GM10847 (cell line): Measurements from ENCODE around the gene BRMS1.

Experiments used
- POLR2A ChIP-seq: IDR thresholded peaks from 2 replicates; pipeline ENCODE4 v1.6.1; 2011; ENCODE audit not compliant: insufficient read length; ENCODE audit errors: extremely low read depth

BRMS1 gene

DNA sequence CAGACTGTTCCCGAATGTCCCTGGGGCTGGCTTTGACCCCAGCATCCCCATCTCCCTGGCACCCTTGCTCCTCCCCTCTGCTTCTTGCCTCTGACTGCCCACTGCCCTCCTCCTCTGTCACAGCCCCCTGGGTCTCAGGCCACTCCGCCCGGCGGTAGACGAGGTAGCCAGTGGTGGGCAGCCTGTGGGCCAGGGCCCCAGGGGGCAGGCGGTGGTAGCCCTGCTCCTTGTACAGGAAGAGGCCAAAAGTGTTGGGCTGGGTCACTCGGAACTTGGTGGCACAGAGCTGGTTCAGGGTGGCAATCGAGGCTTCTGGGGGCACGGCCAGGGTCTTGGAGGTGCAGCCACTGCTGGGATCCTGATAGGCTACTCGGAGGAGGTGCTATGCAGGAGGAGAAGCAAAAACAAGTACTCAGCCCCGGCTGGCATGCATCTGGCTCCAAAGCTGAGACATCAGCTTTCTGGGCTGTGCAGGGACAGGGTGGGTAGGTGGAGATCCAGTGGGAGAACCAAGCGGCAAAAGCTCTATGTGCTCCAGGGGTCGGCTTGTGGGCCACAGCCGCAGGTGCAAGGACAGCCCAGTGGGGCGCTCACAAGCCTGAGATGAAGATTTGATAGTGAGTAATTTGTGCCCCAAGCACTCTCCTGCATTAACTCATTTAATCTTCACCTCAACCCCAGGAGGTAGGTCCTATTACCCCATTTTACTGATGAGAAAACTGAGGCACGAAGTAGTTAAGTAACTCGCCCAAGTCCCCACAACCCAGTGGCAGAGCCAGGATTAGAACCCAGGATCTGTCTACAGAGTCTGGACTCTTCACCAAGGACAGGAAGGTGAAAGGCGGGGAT, 12.3 kb downstream of the BRMS1 start:
- TF ChIP-seq POLR2A: no peak

- TF ChIP-seq POLR2A: no peak
Measured at GRCh38 chr11:66331542-66332370, 13.1 kb downstream of the BRMS1 start.

DNA sequence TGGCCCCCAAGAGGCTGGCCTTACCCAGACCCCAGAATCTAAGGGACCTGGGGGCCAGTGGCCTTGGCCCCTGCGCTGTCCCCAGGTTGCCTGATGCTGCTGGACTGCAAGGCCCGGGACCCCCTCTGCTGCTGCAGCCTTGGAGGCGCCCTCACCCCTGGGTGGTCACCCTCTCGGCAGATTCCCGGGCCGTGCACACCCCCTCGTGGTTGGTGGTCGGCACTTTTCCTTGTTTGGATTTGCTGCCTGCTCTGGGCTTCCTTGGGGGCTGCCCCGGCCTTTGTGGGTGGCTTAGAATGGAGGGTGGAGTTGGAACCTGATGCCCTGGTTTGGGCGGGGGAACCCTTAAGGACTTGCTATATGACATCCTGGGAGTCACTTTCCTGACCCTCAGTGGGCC, 14.0 kb downstream of the BRMS1 start:
- no peak for TF ChIP-seq POLR2A

- no peak for TF ChIP-seq POLR2A
Measured at GRCh38 chr11:66329165-66329673, 15.7 kb downstream of the BRMS1 start.

DNA sequence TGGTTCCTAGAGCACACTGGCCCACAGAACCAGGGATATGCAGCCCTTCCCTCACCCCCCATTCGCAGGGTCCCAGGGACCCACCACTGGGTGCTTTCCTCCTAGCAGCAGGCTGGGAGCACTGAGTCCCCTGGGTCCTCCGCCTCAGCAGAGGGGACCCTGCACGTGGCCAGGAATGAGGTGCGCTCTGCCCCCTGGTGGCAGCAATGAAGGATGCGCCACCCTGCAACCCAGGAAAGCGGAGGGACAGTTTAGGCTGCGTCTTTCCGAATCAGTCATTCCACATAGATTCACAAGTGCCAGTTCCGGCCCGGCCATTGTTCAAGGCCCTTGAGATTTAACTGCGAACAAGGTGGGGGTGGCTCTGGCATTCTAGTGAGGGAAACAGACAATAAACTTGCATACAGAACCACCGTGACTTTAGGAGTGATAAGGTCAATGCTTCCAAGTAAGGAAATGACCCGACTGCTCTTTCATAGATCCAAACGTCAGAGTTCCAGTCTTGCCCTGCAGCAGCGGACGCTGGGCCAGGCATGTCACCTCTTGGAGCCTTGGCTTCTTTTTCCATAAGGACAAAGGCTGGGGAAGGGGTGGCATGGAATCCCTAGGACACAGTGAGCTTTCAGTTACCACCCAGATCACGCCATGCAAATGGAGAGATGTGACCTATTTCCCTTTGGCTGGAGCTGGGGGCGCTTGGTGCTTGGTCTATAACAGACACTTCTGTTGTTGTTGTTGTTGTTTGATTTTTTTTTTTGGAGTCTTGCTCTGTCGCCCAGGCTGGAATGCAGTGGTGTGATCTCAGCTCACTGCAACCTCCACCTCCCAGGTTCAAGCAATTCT, 16.4 kb downstream of the BRMS1 start:
- no peak for TF ChIP-seq POLR2A

DNA sequence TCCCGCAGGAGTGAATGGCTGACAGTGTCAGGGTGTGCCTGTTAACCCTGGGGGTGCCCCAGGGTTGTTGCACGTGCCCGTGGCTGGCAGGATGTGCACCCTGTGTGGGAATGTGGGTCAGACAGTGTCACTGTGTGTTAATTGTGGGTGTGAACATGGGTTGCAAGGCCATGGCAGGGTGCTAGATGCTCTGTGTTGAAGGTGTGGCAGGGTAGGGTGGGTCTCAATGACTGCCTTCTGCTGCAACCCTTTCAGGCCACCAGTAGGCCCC, 16.9 kb downstream of the BRMS1 start:
- no peak for TF ChIP-seq POLR2A

GRCh38 chr11:66327171-66328030, 17.5 kb downstream of the BRMS1 start:
- no peak for TF ChIP-seq POLR2A

GRCh38 chr11:66326261-66327111, 18.4 kb downstream of the BRMS1 start:
- no peak for TF ChIP-seq POLR2A

DNA sequence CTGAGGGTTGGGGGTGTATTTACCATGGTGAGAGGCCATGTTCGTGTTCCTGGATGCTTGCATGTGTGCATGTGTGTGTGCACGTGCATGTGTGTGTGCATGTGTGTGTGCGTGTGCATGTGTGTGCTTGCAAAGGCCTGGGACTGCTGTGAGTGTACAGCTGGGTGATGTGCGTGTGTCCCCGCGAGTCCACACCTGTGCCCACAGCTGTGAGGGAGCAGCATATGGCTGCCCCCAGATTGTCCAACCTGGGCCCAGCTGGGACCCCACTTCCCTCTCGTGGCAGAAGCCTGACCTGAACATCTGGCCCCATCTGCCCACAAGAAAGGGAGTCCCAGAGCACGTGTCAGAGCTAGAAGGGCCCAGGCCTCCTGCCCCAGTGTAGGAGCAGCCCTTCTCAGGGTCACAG, 19.6 kb downstream of the BRMS1 start:
- TF ChIP-seq POLR2A: no peak

- TF ChIP-seq POLR2A: no peak
Measured at GRCh38 chr11:66324664-66325063, 20.2 kb downstream of the BRMS1 start.

DNA sequence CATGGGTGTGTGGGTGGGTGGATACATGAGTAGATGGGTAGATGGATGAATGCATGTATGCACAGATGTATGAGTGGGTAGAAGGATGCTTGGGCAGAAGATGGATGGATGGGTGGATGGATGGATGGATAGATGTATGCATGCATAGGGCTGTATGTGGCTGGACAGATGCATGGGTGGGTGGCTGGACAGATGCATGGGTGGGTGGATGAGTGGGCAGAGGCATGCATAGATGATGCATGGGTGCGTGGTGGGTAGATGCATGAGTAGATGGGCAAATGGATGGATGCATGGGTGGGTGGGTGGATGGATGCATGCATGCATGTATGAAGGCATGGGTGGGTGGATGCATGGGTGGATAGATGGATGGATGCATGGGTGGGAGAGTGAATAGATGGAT, 21.2 kb downstream of the BRMS1 start:
- TF ChIP-seq POLR2A: no peak

GRCh38 chr11:66322732-66323427, 22.0 kb downstream of the BRMS1 start:
- TF ChIP-seq POLR2A: no peak

- TF ChIP-seq POLR2A: no peak
Measured at GRCh38 chr11:66321606-66322005, 23.3 kb downstream of the BRMS1 start.
